Measurements from ENCODE around the gene SORL1-AS1.

SORL1-AS1 gene

DNA sequence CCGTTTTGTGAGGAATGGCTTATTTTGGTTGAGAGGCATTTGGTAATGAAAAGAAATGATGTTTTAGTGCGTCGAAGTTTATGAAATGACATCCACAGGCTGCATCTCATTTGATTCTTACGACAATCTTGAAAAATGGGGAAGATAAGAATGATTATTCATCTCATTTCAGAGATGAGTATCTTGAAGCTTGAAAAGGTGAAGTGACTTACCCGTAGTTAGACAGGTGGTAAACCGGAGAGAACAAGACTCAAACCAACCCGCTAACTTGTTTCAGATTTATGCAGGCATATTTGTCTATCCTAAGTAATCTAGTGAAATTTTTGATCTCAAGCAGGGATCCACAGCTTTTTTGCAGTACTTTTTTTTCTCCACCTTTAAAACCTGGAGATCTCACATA lies 9.1 kb upstream of the SORL1-AS1 start:
- TF ChIP-seq, protein P1, sequence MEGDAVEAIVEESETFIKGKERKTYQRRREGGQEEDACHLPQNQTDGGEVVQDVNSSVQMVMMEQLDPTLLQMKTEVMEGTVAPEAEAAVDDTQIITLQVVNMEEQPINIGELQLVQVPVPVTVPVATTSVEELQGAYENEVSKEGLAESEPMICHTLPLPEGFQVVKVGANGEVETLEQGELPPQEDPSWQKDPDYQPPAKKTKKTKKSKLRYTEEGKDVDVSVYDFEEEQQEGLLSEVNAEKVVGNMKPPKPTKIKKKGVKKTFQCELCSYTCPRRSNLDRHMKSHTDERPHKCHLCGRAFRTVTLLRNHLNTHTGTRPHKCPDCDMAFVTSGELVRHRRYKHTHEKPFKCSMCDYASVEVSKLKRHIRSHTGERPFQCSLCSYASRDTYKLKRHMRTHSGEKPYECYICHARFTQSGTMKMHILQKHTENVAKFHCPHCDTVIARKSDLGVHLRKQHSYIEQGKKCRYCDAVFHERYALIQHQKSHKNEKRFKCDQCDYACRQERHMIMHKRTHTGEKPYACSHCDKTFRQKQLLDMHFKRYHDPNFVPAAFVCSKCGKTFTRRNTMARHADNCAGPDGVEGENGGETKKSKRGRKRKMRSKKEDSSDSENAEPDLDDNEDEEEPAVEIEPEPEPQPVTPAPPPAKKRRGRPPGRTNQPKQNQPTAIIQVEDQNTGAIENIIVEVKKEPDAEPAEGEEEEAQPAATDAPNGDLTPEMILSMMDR (IDR thresholded peaks at IDR 0.05; ENCODE audit: poor library complexity, severe bottlenecking), result no peak
- no peak for ATAC-seq (ENCODE audit: low read depth)
- DNase-seq (ENCODE audit: low spot score), result no peak
- H3K36me3 ChIP-seq (ENCODE audit: low read depth), result no peaks in the 10 kb centered on the region
- H3K27ac ChIP-seq (ENCODE audit: poor library complexity, severe bottlenecking), result no peak overlapping the region
- no peaks in the 10 kb centered on the region for H3K27me3 ChIP-seq (ENCODE audit: insufficient read depth, poor library complexity, severe bottlenecking)
- H3K4me3 ChIP-seq (ENCODE audit: severe bottlenecking), result no peak overlapping the region
- H3K4me1 ChIP-seq (ENCODE audit: insufficient read depth, poor library complexity, severe bottlenecking), result peaks cover 44% of the 10 kb centered on the region
- H3K9me3 ChIP-seq (ENCODE audit: severe bottlenecking), result no peaks in the 10 kb centered on the region

DNA sequence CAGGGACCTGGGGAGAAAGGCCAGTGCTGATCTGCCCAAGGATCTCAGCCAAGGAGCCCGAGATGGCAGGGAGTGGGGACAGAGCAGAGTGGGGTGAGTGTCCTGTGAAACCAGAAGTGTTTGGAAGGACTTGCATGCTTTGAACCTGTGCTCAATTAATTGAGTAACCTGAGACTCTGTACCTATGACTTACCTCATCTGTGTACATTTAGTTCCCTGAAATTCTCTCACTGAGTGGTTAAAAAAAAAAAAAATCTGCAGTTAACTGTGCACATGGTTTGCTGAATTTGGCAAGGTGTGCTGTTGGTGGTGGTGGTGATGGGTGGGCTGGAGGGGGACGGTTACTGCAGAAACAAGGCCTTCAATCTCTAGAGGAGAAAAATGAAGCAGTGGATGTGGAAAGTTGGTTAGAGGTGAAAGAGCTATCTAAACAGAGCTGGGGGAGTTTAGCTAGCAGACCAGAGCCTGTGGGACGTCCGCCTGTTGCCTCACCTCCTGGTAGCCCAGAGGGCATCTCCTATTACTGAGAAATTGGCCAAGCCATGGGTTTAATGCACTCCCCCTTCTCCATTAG lies 8.3 kb upstream of the SORL1-AS1 start:
- H3K4me3 ChIP-seq (ENCODE audit: severe bottlenecking), result no peak overlapping the region
- TF ChIP-seq, protein P1 (IDR thresholded peaks at IDR 0.05; ENCODE audit: poor library complexity, severe bottlenecking), result no peak
- peaks cover 36% of the 10 kb centered on the region for H3K4me1 ChIP-seq (ENCODE audit: insufficient read depth, poor library complexity, severe bottlenecking)

DNA sequence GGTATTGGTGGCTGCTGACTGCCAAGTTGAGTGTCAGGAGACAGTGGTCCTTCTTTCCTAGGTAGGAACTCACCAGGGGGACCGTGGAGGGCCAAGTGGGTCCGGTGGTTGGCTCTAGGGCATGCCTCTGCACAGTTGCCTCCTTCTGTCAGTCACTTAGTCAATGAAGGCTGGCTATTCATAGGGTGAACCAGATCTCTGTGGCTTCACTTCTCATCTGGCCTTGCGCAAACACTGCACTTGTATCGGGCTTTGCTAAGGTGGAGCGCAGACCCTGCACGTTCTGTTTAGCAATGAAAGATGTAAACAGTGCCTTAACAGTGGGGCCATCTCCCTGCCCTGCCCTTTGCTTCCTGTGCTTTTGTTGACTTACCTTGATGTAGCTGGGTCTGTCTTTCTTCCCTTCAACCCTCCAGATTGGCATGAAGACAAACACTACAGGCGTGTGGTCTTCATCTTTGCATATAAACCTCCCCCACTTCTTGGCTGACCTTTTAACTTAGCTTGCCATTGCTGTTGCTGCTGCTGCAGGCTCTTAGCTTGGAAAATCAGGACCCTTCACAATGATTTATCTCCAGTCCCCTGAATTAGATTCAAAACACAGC lies 6.7 kb upstream of the SORL1-AS1 start:
- ATAC-seq (ENCODE audit: low read depth), result no peak
- peaks cover 21% of the 10 kb centered on the region for H3K4me1 ChIP-seq (ENCODE audit: insufficient read depth, poor library complexity, severe bottlenecking)
- no peak overlapping the region for H3K27ac ChIP-seq (ENCODE audit: poor library complexity, severe bottlenecking)
- no peaks in the 10 kb centered on the region for H3K9me3 ChIP-seq (ENCODE audit: severe bottlenecking)
- no peak for DNase-seq (ENCODE audit: low spot score)
- no peaks in the 10 kb centered on the region for H3K36me3 ChIP-seq (ENCODE audit: low read depth)
- no peaks in the 10 kb centered on the region for H3K27me3 ChIP-seq (ENCODE audit: insufficient read depth, poor library complexity, severe bottlenecking)
- no peak overlapping the region for H3K4me3 ChIP-seq (ENCODE audit: severe bottlenecking)
- TF ChIP-seq, protein P1 (IDR thresholded peaks at IDR 0.05; ENCODE audit: poor library complexity, severe bottlenecking), result no peak

More for the DNA sequence above, 8.3 kb upstream of the SORL1-AS1 start:
- Histone ChIP-seq H3K36me3 (ENCODE audit: low read depth) (no peaks in the 10 kb centered on the region), H3K27ac (ENCODE audit: poor library complexity, severe bottlenecking) (no peak overlapping the region), H3K9me3 (ENCODE audit: severe bottlenecking) (no peaks in the 10 kb centered on the region), H3K27me3 (ENCODE audit: insufficient read depth, poor library complexity, severe bottlenecking) (no peaks in the 10 kb centered on the region)
- DNase-seq (ENCODE audit: low spot score) (no peak), ATAC-seq (ENCODE audit: low read depth) (no peak)

DNA sequence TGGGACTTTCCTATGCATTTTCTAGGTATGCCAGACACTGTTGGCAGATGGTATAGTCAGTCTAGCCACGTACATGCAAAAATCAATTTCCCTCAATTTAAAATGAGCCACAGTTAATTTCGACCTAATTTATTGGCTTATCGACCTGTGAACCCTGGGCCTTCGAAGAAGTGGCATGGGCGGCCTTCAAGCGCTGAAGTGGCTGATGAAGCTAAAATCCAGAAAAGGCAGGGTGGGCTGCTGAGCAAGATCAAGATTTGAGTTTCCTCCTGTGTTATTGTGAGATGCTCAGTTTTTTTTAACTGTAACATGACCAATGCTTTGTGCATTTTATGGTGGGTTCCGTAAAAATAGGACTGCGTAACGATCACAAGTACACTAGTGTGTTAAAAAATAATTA lies 5.8 kb upstream of the SORL1-AS1 start:
- Histone ChIP-seq H3K36me3 (ENCODE audit: low read depth) (no peaks in the 10 kb centered on the region), H3K27me3 (ENCODE audit: insufficient read depth, poor library complexity, severe bottlenecking) (no peaks in the 10 kb centered on the region), H3K27ac (ENCODE audit: poor library complexity, severe bottlenecking) (no peak overlapping the region), H3K9me3 (ENCODE audit: severe bottlenecking) (no peaks in the 10 kb centered on the region), H3K4me3 (ENCODE audit: severe bottlenecking) (no peak overlapping the region), H3K4me1 (ENCODE audit: insufficient read depth, poor library complexity, severe bottlenecking) (peaks cover 11% of the 10 kb centered on the region)
- DNase-seq (ENCODE audit: low spot score) (no peak), ATAC-seq (ENCODE audit: low read depth) (no peak)
- TF ChIP-seq, protein P1 (IDR thresholded peaks at IDR 0.05; ENCODE audit: poor library complexity, severe bottlenecking), result no peak

DNA sequence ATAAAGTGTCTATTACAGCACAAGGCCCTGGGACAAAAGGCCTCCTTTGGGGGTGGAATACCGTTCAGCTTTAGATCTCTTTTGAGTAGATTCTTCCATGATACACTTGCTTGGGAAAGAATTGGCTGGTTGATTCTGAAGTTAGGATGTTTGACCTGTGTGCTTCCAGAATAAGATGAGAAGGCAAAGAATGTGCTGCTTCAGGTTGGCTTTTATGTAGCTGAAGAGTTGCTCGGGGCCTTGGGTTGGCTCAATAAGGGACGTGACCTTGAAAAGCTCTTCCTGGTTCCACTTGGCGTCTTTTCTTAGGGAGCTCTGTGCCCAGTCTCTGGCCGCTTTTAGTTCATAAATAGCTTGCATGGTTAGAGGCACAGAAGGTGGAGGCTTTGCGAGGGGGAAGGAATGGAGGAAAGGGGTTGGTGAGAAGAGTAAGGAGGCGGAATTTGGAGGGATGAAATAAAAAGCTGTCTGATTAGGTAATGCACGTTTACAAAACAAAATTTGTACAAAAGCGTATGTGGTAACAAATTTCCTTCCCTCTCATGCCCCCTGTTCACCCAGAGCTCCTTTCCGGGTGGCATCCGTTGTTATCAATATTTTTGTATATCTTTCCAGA lies 4.2 kb upstream of the SORL1-AS1 start:
- Histone ChIP-seq H3K27me3 (ENCODE audit: insufficient read depth, poor library complexity, severe bottlenecking) (no peaks in the 10 kb centered on the region), H3K4me3 (ENCODE audit: severe bottlenecking) (no peak overlapping the region), H3K27ac (ENCODE audit: poor library complexity, severe bottlenecking) (no peak overlapping the region), H3K36me3 (ENCODE audit: low read depth) (no peaks in the 10 kb centered on the region), H3K9me3 (ENCODE audit: severe bottlenecking) (no peaks in the 10 kb centered on the region), H3K4me1 (ENCODE audit: insufficient read depth, poor library complexity, severe bottlenecking) (peaks cover 8% of the 10 kb centered on the region)
- TF ChIP-seq, protein P1 (IDR thresholded peaks at IDR 0.05; ENCODE audit: poor library complexity, severe bottlenecking), result no peak
- ATAC-seq (ENCODE audit: low read depth) (no peak), DNase-seq (ENCODE audit: low spot score) (no peak)

Data from RWPE2 (cell line).